ENCODE results near the gene PRC1. TPM values are rescaled to one million over a fixed set of nuclear protein-coding genes. Genes with fewer than 3 reads are reported as not detected.

PRC1 gene
- total and polyA plus RNA-seq, 2 donors from 2014 or later, result 3.4 to 6.6 TPM

DNA sequence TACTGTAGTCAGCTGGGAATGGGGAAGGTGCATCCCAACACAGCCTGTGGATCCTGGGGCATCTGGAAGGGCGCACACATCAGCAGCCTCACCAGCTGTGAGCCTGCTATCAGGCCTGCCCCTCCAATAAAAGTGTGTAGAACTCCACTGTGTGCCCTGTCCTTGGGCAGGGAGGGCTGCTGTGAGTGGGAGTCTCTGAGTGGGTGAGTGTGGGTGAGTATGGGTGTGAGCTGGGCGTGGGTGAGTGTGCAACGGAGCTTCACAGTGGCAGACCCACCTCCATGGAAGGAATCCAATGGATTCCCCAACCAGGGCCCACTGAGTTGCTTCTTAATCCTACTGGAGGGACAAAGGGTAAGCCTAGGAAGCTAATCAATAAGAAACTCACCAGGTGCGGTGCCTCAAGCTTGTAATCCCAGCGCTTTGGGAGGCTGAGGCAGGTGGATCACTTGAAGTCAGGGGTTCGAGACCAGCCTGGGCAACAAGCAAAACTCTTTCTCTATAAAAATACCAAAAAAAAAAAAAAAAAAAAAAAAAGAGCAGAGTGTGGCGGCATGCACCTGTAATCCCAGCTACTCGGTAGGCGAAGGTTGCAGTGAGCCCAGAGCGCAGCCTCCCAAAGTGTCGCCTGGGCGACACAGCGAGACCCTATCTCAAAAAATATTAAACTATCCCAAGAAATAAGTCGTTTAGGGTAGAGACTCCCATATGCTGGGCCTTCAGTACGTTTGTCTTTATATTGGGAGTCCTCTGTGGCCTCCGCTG lies 40.2 kb downstream of the PRC1 start:
- Histone ChIP-seq H3K36me3 (ENCODE audit: control insufficient read depth in 2 of 3, insufficient read depth in 3 of 3, low read length in 3 of 3) (peaks cover 0 to 19% (median 13%) of the 10 kb centered on the region in 3 donors), H3K9me3 (ENCODE audit: control insufficient read depth in 2 of 3, insufficient read depth in 1 of 3, low read length in 3 of 3) (no peaks in the 10 kb centered on the region), H3K27ac (ENCODE audit: low read depth in 2 of 2, low read length in 2 of 2) (peak overlapping the region in 1 of 2 donors; percentile 2), H3K4me1 (ENCODE audit: control insufficient read depth in 2 of 3, insufficient read depth in 2 of 3, low read depth in 1 of 3, low read length in 3 of 3) (peaks cover 0 to 12% (median 5%) of the 10 kb centered on the region in 3 donors), H3K27me3 (ENCODE audit: control insufficient read depth, insufficient read depth, low read length) (no peaks in the 10 kb centered on the region), H3K4me3 (ENCODE audit: low read length in 3 of 3) (peak overlapping the region in 1 of 3 donors; percentile 95), H3K9ac (ENCODE audit: low read length in 3 of 3) (no peak overlapping the region)
- FAIRE-seq (no peak), DNase-seq (peak in 1 of 5 donors; percentile 55)
- intact Hi-C loops (cut with DNase I), result no loop called here
- TF ChIP-seq, protein P1, sequence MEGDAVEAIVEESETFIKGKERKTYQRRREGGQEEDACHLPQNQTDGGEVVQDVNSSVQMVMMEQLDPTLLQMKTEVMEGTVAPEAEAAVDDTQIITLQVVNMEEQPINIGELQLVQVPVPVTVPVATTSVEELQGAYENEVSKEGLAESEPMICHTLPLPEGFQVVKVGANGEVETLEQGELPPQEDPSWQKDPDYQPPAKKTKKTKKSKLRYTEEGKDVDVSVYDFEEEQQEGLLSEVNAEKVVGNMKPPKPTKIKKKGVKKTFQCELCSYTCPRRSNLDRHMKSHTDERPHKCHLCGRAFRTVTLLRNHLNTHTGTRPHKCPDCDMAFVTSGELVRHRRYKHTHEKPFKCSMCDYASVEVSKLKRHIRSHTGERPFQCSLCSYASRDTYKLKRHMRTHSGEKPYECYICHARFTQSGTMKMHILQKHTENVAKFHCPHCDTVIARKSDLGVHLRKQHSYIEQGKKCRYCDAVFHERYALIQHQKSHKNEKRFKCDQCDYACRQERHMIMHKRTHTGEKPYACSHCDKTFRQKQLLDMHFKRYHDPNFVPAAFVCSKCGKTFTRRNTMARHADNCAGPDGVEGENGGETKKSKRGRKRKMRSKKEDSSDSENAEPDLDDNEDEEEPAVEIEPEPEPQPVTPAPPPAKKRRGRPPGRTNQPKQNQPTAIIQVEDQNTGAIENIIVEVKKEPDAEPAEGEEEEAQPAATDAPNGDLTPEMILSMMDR (IDR thresholded peaks at IDR 0.05; ENCODE audit: borderline replicate concordance, extremely low read depth, insufficient read depth), result no peak

DNA sequence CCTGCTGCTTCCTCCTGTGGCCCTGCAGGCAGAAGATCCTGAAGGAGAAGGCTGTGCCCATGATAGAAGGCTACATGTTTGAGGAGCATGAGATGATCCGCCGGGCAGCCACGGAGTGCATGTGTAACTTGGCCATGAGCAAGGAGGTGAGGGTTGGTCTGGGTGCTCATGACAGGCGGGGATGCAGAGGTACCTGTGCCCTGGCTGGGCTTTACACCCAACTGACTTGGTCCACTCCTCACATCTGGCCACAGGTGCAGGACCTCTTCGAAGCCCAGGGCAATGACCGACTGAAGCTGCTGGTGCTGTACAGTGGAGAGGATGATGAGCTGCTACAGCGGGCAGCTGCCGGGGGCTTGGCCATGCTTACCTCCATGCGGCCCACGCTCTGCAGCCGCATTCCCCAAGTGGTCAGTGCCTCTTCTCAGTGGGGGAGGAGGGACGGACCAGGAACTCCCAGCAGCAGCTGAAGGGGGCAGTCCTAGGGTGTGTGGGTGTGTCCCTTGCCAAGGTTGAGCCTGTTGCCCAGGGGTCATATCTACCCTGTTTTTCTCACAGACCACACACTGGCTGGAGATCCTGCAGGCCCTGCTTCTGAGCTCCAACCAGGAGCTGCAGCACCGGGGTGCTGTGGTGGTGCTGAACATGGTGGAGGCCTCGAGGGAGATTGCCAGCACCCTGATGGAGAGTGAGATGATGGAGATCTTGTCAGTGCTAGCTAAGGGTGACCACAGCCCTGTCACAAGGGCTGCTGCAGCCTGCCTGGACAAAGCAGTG lies 41.2 kb downstream of the PRC1 start:
- DNase-seq (peak in 1 of 5 donors; percentile 70), FAIRE-seq (no peak)
- intact Hi-C loops (cut with DNase I), result no loop called here
- TF ChIP-seq, protein P1 (IDR thresholded peaks at IDR 0.05; ENCODE audit: borderline replicate concordance, extremely low read depth, insufficient read depth), result no peak
- Histone ChIP-seq H3K9me3 (ENCODE audit: control insufficient read depth in 2 of 3, insufficient read depth in 1 of 3, low read length in 3 of 3) (no peaks in the 10 kb centered on the region), H3K27ac (ENCODE audit: low read depth in 2 of 2, low read length in 2 of 2) (no peak overlapping the region), H3K9ac (ENCODE audit: low read length in 3 of 3) (no peak overlapping the region), H3K4me1 (ENCODE audit: control insufficient read depth in 2 of 3, insufficient read depth in 2 of 3, low read depth in 1 of 3, low read length in 3 of 3) (peaks cover 0 to 12% (median 5%) of the 10 kb centered on the region in 3 donors), H3K27me3 (ENCODE audit: control insufficient read depth, insufficient read depth, low read length) (no peaks in the 10 kb centered on the region), H3K4me3 (ENCODE audit: low read length in 3 of 3) (no peak overlapping the region), H3K36me3 (ENCODE audit: control insufficient read depth in 2 of 3, insufficient read depth in 3 of 3, low read length in 3 of 3) (peaks cover 0 to 20% (median 16%) of the 10 kb centered on the region in 3 donors)

DNA sequence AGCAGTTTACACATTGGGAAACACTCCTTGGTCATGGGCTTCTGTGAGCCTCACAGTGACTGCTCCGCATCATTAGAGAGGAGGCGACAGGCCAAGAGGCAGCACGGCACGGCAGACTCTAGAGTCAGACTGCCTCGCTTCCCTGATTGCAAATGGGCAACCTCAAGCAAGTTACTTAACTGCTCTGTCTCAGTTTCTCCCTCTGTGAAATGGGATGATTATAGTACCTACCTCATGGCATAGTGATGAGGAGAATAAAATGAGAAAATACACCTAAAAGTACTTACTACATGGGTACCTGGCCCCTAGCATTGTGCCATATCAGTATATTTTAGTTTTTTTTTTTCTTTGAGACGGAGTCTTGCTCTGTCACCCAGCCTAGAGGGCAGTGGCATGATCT lies 43.7 kb downstream of the PRC1 start:
- no peaks in the 10 kb centered on the region for H3K9me3 ChIP-seq (ENCODE audit: control insufficient read depth in 2 of 3, insufficient read depth in 1 of 3, low read length in 3 of 3)

More for the DNA sequence above, 43.7 kb downstream of the PRC1 start:
- Histone ChIP-seq H3K9ac (ENCODE audit: low read length in 3 of 3) (no peak overlapping the region), H3K27me3 (ENCODE audit: control insufficient read depth, insufficient read depth, low read length) (no peaks in the 10 kb centered on the region), H3K36me3 (ENCODE audit: control insufficient read depth in 2 of 3, insufficient read depth in 3 of 3, low read length in 3 of 3) (peaks cover 0 to 25% (median 24%) of the 10 kb centered on the region in 3 donors), H3K4me3 (ENCODE audit: low read length in 3 of 3) (no peak overlapping the region), H3K4me1 (ENCODE audit: control insufficient read depth in 2 of 3, insufficient read depth in 2 of 3, low read depth in 1 of 3, low read length in 3 of 3) (peaks cover 0 to 4% (median 0%) of the 10 kb centered on the region in 3 donors), H3K27ac (ENCODE audit: low read depth in 2 of 2, low read length in 2 of 2) (no peak overlapping the region)
- TF ChIP-seq, protein P1 (IDR thresholded peaks at IDR 0.05; ENCODE audit: borderline replicate concordance, extremely low read depth, insufficient read depth), result no peak
- FAIRE-seq (no peak), DNase-seq (no peak)
- intact Hi-C loops (cut with DNase I), result no loop called here

Measured in kidney (tissue), 14 donors.